ENCODE measurements around the gene CANT1. TPM values are rescaled to one million over a fixed set of nuclear protein-coding genes. Genes with fewer than 3 reads are reported as not detected.

CANT1 gene
- total and polyA plus RNA-seq, 2 of the 13 experiments (the other 11 are each of a cell fraction or from before 2014, with no cell fraction given) = 34.1 to 42.1 TPM

DNA sequence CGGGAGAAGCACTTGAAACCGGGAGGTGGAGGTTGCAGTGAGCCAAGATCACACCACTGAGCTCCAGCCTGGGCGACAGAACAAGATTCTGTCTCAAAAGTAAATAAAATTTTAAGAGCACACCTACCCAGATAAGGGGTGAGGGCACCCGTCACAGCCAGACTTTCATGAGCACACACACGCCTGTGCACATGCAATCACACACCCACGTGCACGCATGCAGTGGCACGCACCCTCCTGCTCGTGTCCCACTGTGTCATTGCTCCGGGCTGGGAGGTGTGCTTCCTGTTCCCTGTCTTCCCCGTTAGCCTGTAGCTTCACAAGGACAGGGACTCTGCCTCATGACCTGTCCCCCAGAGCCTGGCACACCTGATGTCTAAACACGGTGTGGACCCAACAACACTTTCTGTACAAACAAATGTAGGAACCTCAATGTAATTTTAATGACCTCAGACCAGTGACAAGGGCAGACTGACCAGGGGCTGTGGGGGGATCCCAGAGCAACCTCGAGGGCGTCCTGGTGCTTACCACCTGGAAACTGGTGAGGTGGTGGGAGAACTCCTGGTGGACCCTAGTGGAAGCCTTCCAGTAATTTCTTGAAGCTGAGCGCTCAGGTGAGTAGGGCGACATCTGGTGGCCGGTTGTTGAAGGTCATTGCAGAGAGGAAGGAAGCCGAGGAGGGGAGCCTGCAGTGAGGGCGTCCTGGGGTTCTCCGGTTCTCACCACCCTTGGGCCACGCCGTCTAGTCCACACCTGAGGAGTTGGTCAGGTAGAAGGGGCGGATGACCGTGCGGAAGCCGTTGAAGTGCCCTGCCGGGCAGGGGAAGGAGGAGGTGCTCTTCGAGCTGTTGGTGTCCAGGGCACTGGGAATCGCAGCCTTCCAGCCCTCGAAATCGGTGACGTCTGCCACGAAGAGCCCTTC lies 38.5 kb downstream of the CANT1 start (continued):
- TF ChIP-seq, protein P1, sequence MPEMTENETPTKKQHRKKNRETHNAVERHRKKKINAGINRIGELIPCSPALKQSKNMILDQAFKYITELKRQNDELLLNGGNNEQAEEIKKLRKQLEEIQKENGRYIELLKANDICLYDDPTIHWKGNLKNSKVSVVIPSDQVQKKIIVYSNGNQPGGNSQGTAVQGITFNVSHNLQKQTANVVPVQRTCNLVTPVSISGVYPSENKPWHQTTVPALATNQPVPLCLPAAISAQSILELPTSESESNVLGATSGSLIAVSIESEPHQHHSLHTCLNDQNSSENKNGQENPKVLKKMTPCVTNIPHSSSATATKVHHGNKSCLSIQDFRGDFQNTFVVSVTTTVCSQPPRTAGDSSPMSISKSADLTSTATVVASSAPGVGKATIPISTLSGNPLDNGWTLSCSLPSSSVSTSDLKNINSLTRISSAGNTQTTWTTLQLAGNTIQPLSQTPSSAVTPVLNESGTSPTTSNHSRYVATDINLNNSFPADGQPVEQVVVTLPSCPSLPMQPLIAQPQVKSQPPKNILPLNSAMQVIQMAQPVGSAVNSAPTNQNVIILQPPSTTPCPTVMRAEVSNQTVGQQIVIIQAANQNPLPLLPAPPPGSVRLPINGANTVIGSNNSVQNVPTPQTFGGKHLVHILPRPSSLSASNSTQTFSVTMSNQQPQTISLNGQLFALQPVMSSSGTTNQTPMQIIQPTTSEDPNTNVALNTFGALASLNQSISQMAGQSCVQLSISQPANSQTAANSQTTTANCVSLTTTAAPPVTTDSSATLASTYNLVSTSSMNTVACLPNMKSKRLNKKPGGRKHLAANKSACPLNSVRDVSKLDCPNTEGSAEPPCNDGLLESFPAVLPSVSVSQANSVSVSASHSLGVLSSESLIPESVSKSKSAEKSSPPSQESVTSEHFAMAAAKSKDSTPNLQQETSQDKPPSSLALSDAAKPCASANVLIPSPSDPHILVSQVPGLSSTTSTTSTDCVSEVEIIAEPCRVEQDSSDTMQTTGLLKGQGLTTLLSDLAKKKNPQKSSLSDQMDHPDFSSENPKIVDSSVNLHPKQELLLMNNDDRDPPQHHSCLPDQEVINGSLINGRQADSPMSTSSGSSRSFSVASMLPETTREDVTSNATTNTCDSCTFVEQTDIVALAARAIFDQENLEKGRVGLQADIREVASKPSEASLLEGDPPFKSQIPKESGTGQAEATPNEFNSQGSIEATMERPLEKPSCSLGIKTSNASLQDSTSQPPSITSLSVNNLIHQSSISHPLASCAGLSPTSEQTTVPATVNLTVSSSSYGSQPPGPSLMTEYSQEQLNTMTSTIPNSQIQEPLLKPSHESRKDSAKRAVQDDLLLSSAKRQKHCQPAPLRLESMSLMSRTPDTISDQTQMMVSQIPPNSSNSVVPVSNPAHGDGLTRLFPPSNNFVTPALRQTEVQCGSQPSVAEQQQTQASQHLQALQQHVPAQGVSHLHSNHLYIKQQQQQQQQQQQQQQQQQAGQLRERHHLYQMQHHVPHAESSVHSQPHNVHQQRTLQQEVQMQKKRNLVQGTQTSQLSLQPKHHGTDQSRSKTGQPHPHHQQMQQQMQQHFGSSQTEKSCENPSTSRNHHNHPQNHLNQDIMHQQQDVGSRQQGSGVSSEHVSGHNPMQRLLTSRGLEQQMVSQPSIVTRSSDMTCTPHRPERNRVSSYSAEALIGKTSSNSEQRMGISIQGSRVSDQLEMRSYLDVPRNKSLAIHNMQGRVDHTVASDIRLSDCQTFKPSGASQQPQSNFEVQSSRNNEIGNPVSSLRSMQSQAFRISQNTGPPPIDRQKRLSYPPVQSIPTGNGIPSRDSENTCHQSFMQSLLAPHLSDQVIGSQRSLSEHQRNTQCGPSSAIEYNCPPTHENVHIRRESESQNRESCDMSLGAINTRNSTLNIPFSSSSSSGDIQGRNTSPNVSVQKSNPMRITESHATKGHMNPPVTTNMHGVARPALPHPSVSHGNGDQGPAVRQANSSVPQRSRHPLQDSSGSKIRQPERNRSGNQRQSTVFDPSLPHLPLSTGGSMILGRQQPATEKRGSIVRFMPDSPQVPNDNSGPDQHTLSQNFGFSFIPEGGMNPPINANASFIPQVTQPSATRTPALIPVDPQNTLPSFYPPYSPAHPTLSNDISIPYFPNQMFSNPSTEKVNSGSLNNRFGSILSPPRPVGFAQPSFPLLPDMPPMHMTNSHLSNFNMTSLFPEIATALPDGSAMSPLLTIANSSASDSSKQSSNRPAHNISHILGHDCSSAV (CRISPR knock-in tag; IDR thresholded peaks at IDR 0.05; ENCODE audit: borderline replicate concordance) = no peak
- no peak for TF ChIP-seq FOXM1 (CRISPR knock-in tag; IDR thresholded peaks at IDR 0.05)
- TF ChIP-seq, protein P2, sequence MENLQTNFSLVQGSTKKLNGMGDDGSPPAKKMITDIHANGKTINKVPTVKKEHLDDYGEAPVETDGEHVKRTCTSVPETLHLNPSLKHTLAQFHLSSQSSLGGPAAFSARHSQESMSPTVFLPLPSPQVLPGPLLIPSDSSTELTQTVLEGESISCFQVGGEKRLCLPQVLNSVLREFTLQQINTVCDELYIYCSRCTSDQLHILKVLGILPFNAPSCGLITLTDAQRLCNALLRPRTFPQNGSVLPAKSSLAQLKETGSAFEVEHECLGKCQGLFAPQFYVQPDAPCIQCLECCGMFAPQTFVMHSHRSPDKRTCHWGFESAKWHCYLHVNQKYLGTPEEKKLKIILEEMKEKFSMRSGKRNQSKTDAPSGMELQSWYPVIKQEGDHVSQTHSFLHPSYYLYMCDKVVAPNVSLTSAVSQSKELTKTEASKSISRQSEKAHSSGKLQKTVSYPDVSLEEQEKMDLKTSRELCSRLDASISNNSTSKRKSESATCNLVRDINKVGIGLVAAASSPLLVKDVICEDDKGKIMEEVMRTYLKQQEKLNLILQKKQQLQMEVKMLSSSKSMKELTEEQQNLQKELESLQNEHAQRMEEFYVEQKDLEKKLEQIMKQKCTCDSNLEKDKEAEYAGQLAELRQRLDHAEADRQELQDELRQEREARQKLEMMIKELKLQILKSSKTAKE (CRISPR knock-in tag; IDR thresholded peaks at IDR 0.05; ENCODE audit: borderline replicate concordance) = no peak
- 0 out of 2 replicates have a peak, but pooled peaks have one; percentile 38 for TF ChIP-seq ZNF614 (CRISPR knock-in tag; IDR thresholded peaks at IDR 0.05; ENCODE audit: borderline replicate concordance)
- no peak for TF ChIP-seq ZNF709 (CRISPR knock-in tag; IDR thresholded peaks at IDR 0.05)
- TF ChIP-seq ZNF496 (CRISPR knock-in tag; IDR thresholded peaks at IDR 0.05; ENCODE audit: insufficient replicate concordance) = no peak
- TF ChIP-seq NRL (CRISPR knock-in tag; IDR thresholded peaks at IDR 0.05; ENCODE audit: borderline replicate concordance) = no peak
- TF ChIP-seq EEA1 (CRISPR knock-in tag; IDR thresholded peaks at IDR 0.05; ENCODE audit: borderline replicate concordance) = 0 out of 2 replicates have a peak, but pooled peaks have one; percentile 22
- TF ChIP-seq NBN (conservative IDR thresholded peaks at IDR 0.05) = no peak
- TF ChIP-seq, protein P3, sequence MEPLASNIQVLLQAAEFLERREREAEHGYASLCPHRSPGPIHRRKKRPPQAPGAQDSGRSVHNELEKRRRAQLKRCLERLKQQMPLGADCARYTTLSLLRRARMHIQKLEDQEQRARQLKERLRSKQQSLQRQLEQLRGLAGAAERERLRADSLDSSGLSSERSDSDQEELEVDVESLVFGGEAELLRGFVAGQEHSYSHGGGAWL (CRISPR knock-in tag; IDR thresholded peaks at IDR 0.05) = no peak
- TF ChIP-seq, protein P4, sequence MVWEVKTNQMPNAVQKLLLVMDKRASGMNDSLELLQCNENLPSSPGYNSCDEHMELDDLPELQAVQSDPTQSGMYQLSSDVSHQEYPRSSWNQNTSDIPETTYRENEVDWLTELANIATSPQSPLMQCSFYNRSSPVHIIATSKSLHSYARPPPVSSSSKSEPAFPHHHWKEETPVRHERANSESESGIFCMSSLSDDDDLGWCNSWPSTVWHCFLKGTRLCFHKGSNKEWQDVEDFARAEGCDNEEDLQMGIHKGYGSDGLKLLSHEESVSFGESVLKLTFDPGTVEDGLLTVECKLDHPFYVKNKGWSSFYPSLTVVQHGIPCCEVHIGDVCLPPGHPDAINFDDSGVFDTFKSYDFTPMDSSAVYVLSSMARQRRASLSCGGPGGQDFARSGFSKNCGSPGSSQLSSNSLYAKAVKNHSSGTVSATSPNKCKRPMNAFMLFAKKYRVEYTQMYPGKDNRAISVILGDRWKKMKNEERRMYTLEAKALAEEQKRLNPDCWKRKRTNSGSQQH (CRISPR knock-in tag; IDR thresholded peaks at IDR 0.05; ENCODE audit: low read depth) = 0 out of 2 replicates have a peak, but pooled peaks have one; percentile 29
- no peak for TF ChIP-seq ZNF333 (CRISPR knock-in tag; IDR thresholded peaks at IDR 0.05; ENCODE audit: borderline replicate concordance)
- peak; percentile 52; the same call in 1 of the 2 replicates for TF ChIP-seq ZNF124 (CRISPR knock-in tag; IDR thresholded peaks at IDR 0.05)
- TF ChIP-seq FOXC1 (CRISPR knock-in tag; IDR thresholded peaks at IDR 0.05; ENCODE audit: borderline replicate concordance) = no peak
- TF ChIP-seq HNRNPLL (IDR thresholded peaks at IDR 0.05; ENCODE audit: low read depth, low read length, poor library complexity, severe bottlenecking) = peak; percentile 8
